NCI-H510A (cell line): ENCODE data around the gene ITSN1.
"Not testable (repeated sequence)": the region's sequence is repeated elsewhere in the genome, so short reads cannot be mapped to it uniquely, and the experiment has no call there.

Experiments
- DNase-seq: peaks from one replicate; lab custom pipeline; 2025; lab: John Stamatoyannopoulos, UW

Gene ITSN1

DNA sequence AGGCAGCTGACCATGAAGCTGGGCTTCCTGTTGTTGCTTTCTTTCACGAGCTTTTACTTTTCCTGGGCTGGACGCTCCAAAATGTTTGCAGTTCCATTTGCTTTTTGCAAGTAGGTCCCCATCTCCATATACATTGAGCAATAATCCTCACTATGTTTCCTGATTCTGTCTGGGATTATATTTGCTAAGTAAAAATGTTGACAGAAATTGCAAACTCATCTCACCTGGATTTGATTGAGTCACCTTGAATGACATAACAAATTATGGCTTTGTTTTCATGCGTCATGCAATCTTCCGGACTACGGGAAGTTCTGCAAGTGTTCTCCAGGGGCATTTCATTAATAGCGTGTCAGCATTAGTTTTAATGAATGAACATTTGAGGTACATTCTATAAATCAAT is 254.4 kb downstream of the ITSN1 start:
- no peak for DNase-seq

DNA sequence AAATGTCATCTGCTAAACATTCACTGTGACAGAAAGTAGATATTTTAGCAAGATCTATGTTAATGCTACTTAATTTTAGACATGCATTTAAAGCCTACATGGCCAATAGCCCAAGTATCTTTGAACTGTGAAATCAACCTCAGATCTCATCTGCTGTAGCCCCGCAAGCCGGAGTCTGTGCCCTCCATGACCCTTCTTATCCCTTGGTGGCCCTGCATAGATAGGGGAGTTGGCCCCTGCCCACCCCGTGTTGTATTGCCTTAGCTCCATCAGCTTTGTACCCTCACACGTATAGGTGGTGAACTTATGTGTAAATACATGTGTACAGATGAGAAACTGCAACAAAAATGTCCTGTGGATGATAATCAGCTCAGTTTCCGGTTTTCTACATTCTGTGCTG is 254.8 kb downstream of the ITSN1 start:
- DNase-seq = no peak

DNA sequence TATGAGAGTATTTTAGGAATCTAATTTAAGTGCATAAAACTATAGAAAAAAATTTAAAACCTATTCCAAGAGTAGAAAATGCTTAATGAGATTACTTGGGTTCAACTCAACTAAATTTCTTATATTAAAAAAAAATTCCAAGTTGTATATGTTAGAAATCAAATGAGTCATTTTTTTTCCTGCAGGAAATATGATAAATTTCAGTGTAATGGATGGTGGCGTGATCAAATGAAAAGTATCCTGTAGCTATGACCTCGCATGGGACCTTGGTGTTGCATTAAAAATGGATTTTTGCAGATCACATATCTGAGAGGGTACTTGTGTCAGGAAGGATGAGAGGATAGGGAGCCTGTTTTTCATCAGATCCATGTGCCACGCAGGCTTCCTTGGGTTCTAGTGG is 255.4 kb downstream of the ITSN1 start:
- no peak for DNase-seq

DNA sequence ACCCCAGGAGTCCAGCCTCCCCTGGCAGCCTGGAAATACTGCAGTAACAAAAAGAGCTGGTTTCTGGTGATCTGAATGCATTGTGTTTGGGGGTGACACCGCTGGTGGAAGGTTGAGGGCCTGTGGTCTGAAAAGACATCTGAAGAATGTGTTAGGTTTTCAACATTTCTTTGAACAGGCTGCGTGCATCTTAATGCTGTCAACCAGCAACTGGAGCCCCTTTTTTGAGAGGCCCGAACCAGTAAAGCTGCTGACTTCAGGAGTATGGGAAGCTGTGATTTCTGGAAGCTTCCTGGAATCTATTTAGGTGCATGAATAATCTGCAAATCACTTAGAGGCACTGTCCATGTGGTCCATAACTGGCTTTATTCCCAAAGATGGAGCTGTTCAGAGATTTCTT is 256.3 kb downstream of the ITSN1 start:
- no peak for DNase-seq

DNA sequence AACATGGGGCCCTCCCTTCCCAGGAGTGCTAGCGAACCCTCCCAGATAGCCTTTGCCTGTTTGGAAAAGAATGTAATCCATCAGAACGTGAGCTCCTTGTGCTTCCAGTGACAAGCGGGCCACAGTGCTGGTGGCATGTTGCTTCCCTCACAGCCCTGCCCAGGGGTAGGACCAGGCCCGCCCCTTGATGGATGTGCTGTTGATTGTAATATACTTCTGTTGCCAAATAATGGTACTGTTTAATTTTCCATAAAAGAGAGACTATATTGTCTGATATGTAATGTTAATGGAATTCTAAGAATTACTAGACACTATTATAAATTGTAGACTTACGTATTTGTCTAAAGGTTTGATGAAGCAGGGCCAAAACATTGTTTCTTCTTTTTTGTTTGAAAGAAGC is 256.9 kb downstream of the ITSN1 start:
- no peak for DNase-seq

DNA sequence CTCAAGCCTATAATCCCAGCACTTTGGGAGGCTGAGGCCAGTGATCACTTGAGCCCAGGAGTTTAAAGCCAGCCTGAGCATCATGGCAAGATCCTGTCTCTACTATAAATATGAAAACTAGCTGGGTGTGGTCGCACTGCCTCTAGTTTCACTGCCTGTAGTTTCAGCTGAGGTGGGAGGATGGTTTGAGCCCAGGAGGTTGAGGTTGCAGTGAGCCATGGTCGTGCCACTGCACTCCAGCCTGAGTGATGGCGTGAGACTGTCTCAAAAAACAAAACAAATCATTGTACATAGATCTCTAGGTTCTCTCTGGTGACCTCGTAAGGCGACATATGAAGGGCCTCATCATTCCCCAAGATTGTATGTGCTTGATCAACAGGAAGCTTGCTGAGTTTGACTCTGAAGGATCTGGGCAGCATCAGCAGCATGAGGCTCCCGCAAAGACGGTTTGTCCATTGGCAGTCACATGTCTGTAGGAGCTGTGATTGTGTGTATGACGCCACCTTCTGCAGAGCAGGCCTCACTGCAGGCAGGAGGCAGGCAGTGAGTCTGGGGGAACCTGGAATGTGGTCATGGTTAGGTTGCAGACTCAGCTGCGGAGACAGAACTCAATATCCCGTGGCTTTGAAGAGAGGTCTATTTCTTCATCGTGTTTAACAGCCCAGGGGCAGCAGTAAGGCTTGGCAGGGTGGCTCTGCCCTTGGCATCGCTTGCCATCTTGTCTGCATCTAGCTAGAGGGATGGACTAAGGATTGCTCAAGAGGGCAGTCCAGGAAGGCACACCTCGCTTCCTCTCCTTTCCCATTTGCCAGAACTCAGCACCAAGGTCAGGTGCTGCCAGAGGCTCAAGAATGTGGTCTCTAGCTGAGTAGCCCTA is 259.3 kb downstream of the ITSN1 start:
- DNase-seq = peak; percentile 52

DNA sequence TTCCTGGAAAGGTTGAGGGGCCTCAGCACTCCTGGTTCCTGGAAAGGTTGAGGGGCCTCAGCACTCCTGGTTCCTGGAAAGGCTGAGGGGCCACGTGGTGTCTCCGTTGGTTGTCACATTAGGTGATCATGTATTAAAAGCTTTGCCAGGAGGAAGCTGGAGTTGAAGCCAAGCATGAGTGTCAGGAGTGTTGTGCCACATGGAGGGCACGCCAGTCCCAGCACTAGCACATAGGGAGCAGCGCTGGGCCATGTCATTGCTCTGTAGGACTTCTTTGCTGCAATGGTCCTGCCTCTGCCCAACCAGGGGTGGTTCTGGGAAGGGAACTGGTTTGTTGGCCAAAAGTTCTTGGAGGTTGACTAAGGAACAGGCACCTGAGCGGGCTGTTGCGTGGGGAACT is 260.0 kb downstream of the ITSN1 start:
- DNase-seq = no peak

DNA sequence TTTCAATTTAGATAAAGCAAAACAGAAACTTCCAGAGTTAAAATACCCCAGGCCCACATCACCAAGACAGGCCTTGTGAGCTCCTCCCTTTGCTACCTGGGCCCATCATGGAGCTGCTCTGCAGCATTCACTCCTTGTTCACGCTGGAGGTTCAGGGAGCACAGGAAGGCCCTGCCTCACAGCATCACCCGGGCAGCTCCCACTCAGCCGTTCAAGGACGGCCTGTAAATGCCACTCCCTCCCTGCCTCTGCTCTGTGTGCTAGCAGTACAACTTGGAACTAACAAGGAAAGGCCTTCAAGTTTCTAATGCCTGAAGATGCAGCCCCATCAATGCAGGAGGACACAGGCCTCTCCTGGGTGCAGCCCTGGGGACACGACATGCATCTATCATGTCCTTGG is 261.7 kb downstream of the ITSN1 start:
- no peak for DNase-seq

DNA sequence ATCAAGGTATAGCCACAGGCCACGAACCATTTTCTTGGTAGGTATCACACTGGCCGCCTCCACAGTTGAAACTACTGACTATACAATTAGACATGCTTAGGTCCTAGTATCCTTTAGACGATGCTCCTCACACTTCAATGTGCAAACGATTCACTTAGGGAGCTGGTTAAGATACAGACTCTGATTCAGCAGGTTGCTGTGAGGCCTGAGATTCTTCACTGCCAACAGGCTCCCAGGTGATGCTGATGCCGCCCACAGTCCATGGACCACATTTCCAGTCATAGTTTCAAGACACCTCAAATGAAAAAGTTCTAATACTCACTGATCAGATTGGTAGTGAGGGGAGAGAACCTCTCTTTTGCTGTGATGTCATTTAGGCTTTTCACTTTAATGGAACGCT is 266.5 kb downstream of the ITSN1 start:
- no peak for DNase-seq

DNA sequence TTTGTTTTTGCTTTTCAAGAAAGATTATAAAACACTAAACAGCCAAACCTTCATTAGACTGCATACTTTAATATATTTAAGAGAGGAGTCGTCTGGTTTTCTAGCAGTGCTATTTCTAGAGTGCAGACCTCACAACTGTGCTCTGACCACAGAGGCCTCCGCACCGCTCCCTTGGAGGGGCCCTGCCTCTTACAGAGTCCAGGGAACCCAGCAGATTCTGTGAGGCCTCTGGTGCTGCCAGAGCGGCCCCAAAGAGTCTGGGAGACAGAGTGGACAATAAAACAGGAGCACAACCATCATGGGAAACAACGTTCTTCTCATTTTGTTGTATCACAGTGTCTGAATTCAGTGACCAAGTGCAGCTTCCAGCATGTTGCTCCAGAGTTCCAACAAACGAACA is 267.5 kb downstream of the ITSN1 start:
- no peak for DNase-seq

DNA sequence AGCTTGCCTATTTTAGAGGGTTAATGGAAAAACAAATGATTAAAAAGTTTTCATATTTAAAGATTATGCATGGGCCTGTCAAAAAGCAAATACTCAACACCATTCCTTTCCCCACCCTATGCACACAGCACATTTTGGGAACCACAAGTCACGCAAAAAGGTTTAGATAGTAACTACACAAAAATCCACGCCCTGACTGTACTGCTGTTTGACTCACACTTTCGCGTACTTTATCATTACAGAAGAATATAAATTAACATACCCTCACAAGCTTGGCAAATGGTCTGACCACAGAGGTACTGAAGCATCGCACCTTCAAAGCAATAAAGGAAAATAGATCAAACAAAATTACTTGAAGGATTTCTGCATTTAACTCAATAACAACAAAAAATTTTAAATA is 271.9 kb downstream of the ITSN1 start:
- DNase-seq = no peak

DNA sequence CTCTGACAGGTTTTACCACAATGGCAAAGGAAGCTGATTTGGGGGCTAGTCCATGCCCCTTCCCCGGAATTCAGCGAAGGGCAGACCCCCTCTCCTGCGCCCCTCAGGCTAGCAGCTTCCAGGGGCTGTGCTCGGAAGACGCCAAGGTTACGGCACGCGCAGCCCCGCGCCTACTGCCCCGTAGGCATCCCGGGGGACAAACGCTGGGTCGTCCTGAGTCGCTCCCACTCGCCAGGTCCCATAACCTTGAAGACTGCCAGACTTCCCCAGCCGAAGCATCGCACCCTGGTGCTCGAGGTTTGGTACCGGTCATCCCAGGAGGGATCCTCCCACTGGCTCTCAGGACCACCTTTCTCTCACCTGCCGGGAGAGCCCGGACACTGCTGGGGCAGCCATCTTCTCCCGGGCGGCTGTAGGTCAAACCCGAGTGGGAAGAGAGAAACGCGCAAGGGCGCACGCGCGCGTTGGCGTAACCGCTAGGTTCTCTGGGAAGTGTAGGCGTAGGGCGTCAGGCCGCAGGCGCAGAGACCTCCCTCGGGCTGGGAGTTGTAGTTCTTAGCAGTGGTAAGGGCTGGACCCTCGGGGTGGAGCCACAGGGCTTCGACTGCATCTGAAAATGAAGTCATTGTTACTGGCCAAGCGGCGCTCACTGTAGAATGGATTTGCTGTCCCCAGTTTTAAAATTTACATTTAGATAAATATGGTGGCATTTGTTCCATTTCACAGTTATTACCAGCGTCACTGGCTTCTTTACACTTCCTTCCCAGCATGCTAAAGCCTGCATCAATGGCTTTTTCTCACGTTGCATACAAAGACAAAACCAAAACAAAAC is 273.3 kb downstream of the ITSN1 start, which contains the start of gene ATP5PO:
Gene ATP5PO, minus strand, starts transcription at position 437 of the 832 bp plus-strand sequence. Its CDS starts 41 bp downstream, at position 396.
- DNase-seq = peak; percentile 95

DNA sequence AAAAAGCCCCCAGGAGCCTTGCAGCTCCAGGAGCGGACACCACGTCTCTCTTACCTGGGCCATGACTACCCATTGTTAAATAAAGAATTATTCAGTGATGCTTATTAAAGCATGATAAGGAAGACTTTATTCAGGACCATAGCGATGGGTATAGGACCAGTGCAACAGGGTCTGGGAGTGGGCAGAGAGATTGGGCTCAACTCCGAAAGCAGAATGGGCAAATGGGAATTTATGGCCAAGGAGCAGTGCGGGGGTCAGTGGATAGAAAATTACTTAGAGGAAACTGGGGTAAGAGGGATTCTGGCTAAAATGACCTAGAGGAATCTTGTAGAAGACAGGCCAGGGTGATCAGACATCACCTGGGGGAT is 273.9 kb downstream of the ITSN1 start:
- DNase-seq = no peak

DNA sequence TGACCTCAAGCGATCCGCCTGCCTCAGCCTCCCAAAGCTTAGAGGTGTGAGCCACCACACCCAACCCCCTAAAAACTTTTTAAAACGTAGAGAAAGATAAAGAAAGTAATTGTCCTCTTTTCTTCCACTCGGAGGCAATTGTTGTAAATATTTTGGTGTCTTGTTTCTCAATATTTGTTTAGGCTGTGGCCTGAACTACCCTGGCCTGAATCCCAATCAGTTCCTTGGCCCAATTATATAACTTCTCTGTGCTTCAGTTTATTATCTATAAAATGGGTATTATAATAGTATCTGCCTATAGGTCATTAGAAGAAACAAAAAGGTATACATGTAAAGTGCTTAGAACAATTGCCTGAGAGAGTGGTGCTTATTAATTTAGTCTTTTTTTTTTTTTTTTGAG is 275.1 kb downstream of the ITSN1 start:
- no peak for DNase-seq

DNA sequence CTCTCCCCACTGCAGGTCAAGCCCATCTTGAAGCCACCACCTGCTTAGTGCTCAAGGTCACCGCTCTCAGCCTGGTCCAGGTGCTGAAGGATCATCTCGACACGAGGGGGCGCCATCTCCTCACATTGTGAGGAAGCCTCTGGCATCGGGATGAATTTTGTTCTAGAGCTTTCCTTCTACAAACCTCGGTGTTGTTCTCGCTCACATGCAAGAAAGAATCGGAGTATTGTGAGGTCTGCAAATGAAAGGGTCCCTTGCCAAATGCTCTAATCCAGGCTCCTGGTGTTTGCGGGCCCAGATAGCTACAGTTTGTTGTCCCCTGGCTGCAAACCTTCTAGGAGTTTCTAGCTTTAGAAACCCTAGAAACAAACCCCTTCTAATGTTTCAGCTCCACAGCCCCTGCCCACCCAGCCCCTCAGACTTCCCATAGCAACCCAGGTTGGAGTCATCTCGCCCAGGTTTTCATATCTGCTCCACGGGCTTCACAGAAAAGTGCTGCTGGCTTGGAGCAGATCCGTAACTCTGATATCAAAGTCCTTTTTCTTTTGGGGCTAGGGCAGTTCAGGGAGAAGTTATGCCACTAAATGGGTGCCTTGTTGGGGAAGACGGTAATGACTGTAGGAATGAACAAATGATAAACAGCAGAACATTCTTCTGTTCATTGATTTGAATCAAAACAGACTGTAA is 281.9 kb downstream of the ITSN1 start:
- DNase-seq = peak; percentile 56

DNA sequence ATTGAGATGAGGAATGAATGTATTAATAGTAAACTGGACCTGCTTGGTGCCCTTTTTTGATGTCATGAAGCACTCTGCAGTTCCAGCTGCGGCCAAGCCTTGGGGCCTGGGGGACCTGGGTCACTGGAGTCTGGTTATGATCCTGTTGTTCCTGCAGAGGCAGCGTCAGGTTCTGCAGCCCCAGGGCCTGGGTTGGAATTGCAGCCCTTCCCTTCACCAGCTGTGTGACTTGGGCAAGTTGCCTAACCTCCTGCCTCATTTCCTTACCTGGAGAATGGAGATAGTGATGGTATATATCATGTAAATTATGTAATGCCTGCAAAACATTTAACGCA is 282.4 kb downstream of the ITSN1 start:
- no peak for DNase-seq

DNA sequence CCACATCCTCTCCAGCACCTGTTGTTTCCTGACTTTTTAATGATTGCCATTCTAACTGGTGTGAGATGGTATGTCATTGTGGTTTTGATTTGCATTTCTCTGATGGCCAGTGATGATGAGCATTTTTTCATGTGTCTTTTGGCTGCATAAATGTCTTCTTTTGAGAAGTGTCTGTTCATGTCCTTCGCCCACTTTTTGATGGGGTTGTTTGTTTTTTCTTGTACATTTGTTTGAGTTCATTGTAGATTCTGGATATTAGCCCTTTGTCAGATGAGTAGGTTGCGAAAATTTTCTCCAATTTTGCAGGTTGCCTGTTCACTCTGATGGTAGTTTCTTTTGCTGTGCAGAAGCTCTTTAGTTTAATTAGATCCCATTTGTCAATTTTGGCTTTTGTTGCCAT is 283.9 kb downstream of the ITSN1 start:
- not testable (repeated sequence) for DNase-seq

DNA sequence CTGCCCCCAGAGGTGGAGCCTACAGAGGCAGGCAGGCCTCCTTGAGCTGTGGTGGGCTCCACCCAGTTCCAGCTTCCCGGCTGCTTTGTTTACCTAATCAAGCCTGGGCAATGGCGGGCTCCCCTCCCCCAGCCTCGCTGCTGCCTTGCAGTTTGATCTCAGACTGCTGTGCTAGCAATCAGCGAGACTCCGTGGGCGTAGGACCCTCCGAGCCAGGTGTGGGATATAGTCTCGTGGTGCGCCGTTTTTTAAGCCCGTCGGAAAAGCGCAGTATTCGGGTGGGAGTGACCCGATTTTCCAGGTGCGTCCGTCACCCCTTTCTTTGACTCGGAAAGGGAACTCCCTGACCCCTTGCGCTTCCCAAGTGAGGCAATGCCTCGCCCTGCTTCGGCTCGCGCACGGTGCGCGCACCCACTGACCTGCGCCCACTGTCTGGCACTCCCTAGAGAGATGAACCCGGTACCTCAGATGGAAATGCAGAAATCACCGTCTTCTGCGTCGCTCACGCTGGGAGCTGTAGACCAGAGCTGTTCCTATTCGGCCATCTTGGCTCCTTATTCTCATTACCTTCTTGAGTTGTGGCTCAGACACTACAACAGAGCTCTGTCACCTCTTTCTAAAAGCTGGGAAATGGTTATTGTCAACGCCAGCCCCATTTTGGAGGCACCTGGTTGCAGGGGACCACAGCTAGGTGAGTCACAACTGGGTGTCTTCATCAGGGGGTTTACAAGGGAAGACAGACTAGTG is 288.9 kb downstream of the ITSN1 start:
- not testable (repeated sequence) for DNase-seq

DNA sequence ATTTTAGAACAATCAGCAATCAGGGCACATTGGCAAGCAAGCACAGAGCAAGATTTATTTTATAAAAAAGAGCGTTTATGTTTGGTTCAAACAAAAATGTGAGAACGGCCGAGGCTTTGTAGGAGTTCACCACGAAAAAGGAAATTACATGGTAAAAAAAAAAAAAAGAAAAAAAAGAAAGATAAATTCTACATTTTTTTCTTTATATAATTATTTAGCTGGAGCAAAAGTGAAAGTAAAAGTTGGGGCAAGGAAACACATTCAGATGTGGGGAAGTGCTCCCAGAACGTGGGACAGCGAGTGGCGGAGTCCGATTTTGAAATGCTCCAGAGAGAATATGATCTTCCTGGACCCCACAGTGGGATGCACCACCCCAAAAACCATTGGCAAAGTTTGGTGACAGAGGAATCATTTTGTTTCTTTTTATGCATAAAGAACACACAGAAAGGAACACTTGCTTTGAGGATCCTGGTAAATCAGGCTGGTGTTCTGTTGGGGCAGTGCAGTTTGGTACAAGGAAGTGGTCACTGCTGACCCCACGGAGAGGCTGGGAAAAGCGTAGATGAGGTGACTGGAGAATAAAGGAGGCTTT is 289.6 kb downstream of the ITSN1 start:
- DNase-seq = no peak

DNA sequence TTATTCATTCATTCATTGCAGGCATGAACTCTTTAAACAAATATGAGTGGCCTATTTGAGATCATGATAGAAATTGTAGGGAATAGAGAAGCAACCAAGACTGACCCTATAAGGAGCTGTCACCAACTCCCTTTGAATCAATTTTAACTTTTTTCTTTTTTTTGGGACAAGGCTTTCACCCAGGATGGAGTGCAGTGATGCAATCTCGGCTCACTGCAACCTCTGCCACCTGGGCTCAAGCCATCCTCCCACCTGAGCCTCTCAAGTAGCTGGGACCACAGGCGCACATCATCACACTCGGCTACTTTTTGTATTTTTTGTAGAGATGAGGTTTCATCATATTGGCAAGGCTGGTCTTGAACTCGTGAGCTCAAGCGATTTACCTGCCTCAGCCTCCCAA is 290.4 kb downstream of the ITSN1 start:
- no peak for DNase-seq

DNA sequence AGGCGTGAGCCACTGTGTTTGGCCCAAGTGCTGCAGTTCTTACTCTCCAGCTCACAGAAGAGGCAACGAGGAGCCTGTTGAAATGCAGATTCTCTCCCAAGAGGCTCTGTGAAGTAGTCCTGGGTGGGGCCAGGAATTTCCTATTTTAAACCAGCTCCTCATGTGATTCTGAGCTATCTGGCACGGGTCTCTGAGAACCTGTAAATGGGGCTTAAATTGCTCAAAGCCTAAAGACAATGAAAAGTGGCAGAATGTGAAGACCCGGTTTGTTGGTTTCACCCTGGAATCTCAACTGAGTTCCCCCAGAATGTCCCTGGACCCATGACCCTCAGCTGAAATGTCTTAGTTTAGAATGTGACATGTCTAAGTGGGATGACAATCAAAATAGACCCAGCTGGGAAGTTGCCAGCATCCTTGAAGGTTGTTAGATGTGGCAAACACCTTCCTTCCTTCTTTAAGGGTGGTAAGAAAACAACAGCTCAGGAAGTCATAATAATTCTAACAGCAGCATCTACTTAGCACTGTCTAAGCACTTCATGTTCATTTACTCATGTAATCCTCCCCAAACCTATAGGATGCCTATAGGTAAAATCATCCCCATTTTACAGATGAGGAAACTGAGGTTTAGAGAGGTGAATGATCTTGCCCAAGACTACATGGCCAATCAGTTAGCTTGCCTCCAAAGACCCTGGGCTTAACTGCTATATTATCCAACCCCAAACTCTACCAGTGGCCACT is 294.2 kb downstream of the ITSN1 start:
- no peak for DNase-seq
